Omental fat pad (tissue), 4 donors: ENCODE data around the gene ONECUT1. TPM values are rescaled to one million over a fixed set of nuclear protein-coding genes. Genes with fewer than 3 reads are reported as not detected.

Experiments used
- ATAC-seq: fragments of 150-250 bp; one replicate; pipeline ENCODE4 v1.9.1; 2016; ENCODE audit warnings: mild to moderate bottlenecking, moderate library complexity; ENCODE audit not compliant: low FRiP score
- DNase-seq: peaks from one replicate; pipeline ENCODE4 v3.0.0-alpha.2; 2019; ENCODE audit warnings: low spot score
- total RNA-seq, 4 donors: library from RNA; depleted of rRNA; stranded (reverse); fragments of >200 nt; gene quantifications; one replicate each; pipeline ENCODE4 v1.1.0, GENCODE V29; 2016
- TF ChIP-seq, protein P1 (sequence below), 3 donors: fragments of 450-650 bp; IDR thresholded peaks; one replicate each; pipeline ENCODE4 v1.5.1; 2016 to 2017; ENCODE audit warnings: antibody characterized with exemption in 3 of 3, mild to moderate bottlenecking in 3 of 3, moderate library complexity in 2 of 3

ONECUT1 gene
- total RNA-seq, 4 donors from 2014 or later: 0.38 TPM; not detected in 3

- TF ChIP-seq, protein P1, sequence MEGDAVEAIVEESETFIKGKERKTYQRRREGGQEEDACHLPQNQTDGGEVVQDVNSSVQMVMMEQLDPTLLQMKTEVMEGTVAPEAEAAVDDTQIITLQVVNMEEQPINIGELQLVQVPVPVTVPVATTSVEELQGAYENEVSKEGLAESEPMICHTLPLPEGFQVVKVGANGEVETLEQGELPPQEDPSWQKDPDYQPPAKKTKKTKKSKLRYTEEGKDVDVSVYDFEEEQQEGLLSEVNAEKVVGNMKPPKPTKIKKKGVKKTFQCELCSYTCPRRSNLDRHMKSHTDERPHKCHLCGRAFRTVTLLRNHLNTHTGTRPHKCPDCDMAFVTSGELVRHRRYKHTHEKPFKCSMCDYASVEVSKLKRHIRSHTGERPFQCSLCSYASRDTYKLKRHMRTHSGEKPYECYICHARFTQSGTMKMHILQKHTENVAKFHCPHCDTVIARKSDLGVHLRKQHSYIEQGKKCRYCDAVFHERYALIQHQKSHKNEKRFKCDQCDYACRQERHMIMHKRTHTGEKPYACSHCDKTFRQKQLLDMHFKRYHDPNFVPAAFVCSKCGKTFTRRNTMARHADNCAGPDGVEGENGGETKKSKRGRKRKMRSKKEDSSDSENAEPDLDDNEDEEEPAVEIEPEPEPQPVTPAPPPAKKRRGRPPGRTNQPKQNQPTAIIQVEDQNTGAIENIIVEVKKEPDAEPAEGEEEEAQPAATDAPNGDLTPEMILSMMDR (IDR thresholded peaks at IDR 0.05): no peak
- ATAC-seq (no peak), DNase-seq (no peak)
Observed at GRCh38 chr15:52751522-52751921, 38.6 kb downstream of the ONECUT1 start.

DNA sequence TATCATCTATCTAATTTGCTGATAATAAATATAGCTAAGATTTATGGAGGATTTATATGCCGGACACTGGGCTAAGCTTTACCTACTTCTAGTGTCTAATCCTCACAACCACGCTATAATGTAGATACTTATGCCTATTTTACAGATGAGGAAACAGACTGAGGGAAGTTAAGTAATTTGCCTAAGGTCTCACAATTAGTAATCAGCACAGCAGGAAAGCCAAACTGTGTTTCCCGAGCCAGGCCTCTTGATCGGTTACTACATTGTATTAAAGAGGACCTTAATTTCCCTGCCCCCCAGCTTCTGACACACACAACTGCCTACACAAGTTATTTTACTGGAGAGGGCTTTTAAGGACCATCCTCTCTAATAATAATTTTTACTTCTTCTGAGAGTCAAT, 40.9 kb downstream of the ONECUT1 start:
- no peak for DNase-seq
- ATAC-seq: no peak
- TF ChIP-seq, protein P1 (IDR thresholded peaks at IDR 0.05): no peak

- TF ChIP-seq, protein P1 (IDR thresholded peaks at IDR 0.05): no peak
- ATAC-seq (no peak), DNase-seq (no peak)
Observed at GRCh38 chr15:52746162-52746757, 43.9 kb downstream of the ONECUT1 start.

DNA sequence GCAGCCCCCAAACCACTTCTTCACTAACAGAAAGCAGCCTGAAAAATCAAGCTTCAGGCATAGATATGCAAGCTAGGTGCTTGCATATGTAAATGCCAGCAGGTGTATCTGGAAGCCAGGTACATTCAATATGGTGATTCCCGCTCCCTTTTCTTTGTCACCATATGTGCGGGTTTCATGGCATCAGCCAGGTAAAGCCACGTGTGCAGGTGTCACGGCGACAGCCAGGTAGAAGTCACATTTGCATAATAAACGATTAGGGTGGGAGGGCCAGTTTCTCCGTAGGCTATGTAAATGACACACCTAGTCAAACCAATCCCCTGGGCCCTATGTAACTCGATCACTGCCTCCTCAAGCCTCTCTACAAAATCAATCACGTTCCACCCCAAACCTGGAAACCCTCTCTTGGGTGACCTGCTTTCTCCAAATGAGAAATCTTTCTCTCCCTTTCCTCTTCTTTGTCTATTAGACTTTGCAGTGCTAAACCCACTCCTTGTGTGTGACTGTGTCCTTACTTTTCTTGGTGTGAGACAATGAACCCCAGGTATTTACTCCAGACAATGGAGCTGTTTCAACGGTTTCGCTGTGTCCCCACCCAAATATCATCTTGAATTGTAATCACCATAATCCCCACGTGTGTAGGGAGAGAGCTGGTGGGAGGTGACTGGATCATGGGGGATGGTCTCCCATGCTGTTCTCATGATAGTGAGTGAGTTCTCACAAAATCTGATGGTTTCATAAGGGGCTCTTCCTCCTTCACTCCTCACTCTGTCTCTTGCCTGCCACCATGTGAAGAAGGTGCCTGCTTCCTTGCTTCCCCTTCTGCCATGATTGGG, 44.6 kb downstream of the ONECUT1 start:
- no peak for DNase-seq
- ATAC-seq: no peak
- TF ChIP-seq, protein P1 (IDR thresholded peaks at IDR 0.05): no peak

GRCh38 chr15:52738311-52738710, 51.8 kb downstream of the ONECUT1 start:
- DNase-seq (no peak), ATAC-seq (no peak)
- TF ChIP-seq, protein P1 (IDR thresholded peaks at IDR 0.05): no peak

- DNase-seq (no peak), ATAC-seq (no peak)
- TF ChIP-seq, protein P1 (IDR thresholded peaks at IDR 0.05): no peak
Observed at GRCh38 chr15:52737720-52738119, 52.4 kb downstream of the ONECUT1 start.
